Tibial nerve (tissue), 4 donors: ENCODE data around the gene GCK. TPM values are rescaled to one million over a fixed set of nuclear protein-coding genes. Genes with fewer than 3 reads are reported as not detected.

Source experiments
- DNase-seq, 2 donors: peaks; one replicate each; pipeline ENCODE4 v3.0.0-alpha.2; 2019; ENCODE audit warnings: low spot score in 2 of 2
- H3K27ac ChIP-seq, 4 donors: fragments of 200-600 bp; sonication (generic) in 3 of 4; one replicate each; pipeline ENCODE4 v1.5.1; 2017 to 2019; ENCODE audit warnings: mild to moderate bottlenecking in 1 of 4
- H3K27me3 ChIP-seq, 2 donors: fragments of 200-600 bp; sonication (generic) in 1 of 2; one replicate each; pipeline versions ENCODE4 v1.5.1 to v1.6.0; 2017 to 2019
- H3K36me3 ChIP-seq, 3 donors: fragments of 200-600 bp; sonication (generic); one replicate each; pipeline ENCODE4 v1.5.1; 2018 to 2019
- H3K4me1 ChIP-seq, 4 donors: fragments of 200-600 bp; sonication (generic) in 3 of 4; one replicate each; pipeline ENCODE4 v1.5.1; 2017 to 2019
- H3K4me3 ChIP-seq, 4 donors: fragments of 200-600 bp; sonication (generic) in 3 of 4; one replicate each; pipeline ENCODE4 v1.5.1; 2017 to 2019; ENCODE audit warnings: mild to moderate bottlenecking in 1 of 4, moderate library complexity in 1 of 4
- H3K9me3 ChIP-seq, 4 donors: fragments of 200-600 bp; sonication (generic) in 3 of 4; one replicate each; pipeline ENCODE4 v1.5.1; 2017 to 2019
- CTCF ChIP-seq, 5 experiments: fragments of 200-600 bp in 3 of 5; fragments of 450-650 bp in 2 of 5; sonication (generic) in 3 of 5; IDR thresholded peaks; one replicate each; pipeline ENCODE4 v1.5.1; 2016 to 2019; ENCODE audit warnings: antibody characterized with exemption in 5 of 5, mild to moderate bottlenecking in 3 of 5, moderate library complexity in 2 of 5
- EP300 ChIP-seq, 2 donors: sonication (generic); formaldehyde crosslinking; IDR thresholded peaks; one replicate each; pipeline ENCODE4 v1.6.1; 2017; ENCODE audit warnings: antibody characterized with exemption in 2 of 2, mild to moderate bottlenecking in 1 of 2
- POLR2A ChIP-seq, 2 donors: fragments of 450-650 bp; IDR thresholded peaks; one replicate each; pipeline ENCODE4 v1.6.1; 2017; ENCODE audit warnings: antibody characterized with exemption in 2 of 2, mild to moderate bottlenecking in 2 of 2, moderate library complexity in 2 of 2
- WGBS, 2 donors: methylation state at CpG; one replicate each; pipeline ENCODE4 v1.1.5; 2018; 5-methylcytosine and 5-hydroxymethylcytosine counted together
- total RNA-seq, 4 donors: library from RNA; depleted of rRNA; stranded (reverse); fragments of >200 nt; gene quantifications; one replicate each; pipeline ENCODE4 v1.1.0, GENCODE V29; 2016

Gene GCK
- total RNA-seq, 4 donors from 2014 or later, result 2.3 to 3.0 (median 2.4) TPM; not detected in 1

- Histone ChIP-seq H3K36me3 (peaks cover 0 to 88% (median 0%) of the 10 kb centered on the region in 3 donors), H3K4me1 (peaks cover 0 to 27% (median 8%) of the 10 kb centered on the region in 4 donors), H3K4me3 (no peak overlapping the region), H3K9me3 (no peaks in the 10 kb centered on the region), H3K27me3 (no peaks in the 10 kb centered on the region), H3K27ac (no peak overlapping the region)
- DNase-seq, result no peak
- 89 to 90% methylated on average over 6 to 13 of the region's 13 CpGs for WGBS, 2 donors
- TF ChIP-seq EP300 (IDR thresholded peaks at IDR 0.05), result no peak
- no peak for TF ChIP-seq CTCF (IDR thresholded peaks at IDR 0.05)
- TF ChIP-seq POLR2A (IDR thresholded peaks at IDR 0.05), result no peak
Observed at GRCh38 chr7:44117801-44118429, 71.3 kb downstream of the GCK start.

- Histone ChIP-seq H3K27ac (no peak overlapping the region), H3K36me3 (peaks cover 0 to 97% (median 0%) of the 10 kb centered on the region in 3 donors), H3K9me3 (no peaks in the 10 kb centered on the region), H3K4me1 (peaks cover 0 to 18% (median 0%) of the 10 kb centered on the region in 4 donors), H3K4me3 (no peak overlapping the region), H3K27me3 (no peaks in the 10 kb centered on the region)
- no peak for DNase-seq
- TF ChIP-seq POLR2A (IDR thresholded peaks at IDR 0.05), result no peak
- WGBS, 2 donors, result 84 to 90% methylated on average over 16 to 25 of the region's 25 CpGs
Observed at GRCh38 chr7:44116789-44117666, 72.2 kb downstream of the GCK start.

- Histone ChIP-seq H3K36me3 (peaks cover 0 to 100% (median 0%) of the 10 kb centered on the region in 3 donors), H3K4me3 (no peak overlapping the region), H3K27me3 (no peaks in the 10 kb centered on the region), H3K27ac (no peak overlapping the region), H3K4me1 (peaks cover 0 to 10% (median 0%) of the 10 kb centered on the region in 4 donors), H3K9me3 (no peaks in the 10 kb centered on the region)
- TF ChIP-seq POLR2A (IDR thresholded peaks at IDR 0.05), result no peak
- no peak for TF ChIP-seq EP300 (IDR thresholded peaks at IDR 0.05)
- no peak for TF ChIP-seq CTCF (IDR thresholded peaks at IDR 0.05)
- no peak for DNase-seq
- 80 to 81% methylated on average over 12 to 16 of the region's 17 CpGs for WGBS, 2 donors
Observed at GRCh38 chr7:44116087-44116788, 73.0 kb downstream of the GCK start.

GRCh38 chr7:44114586-44115310 is 74.5 kb downstream of the GCK start:
- H3K4me3 ChIP-seq, result no peak overlapping the region
- TF ChIP-seq POLR2A (IDR thresholded peaks at IDR 0.05) (no peak), EP300 (IDR thresholded peaks at IDR 0.05) (no peak), CTCF (IDR thresholded peaks at IDR 0.05) (no peak)
- no peaks in the 10 kb centered on the region for H3K9me3 ChIP-seq
- WGBS, 2 donors, result 77 to 88% methylated on average over 5 to 12 of the region's 12 CpGs
- peaks cover 0 to 4% (median 0%) of the 10 kb centered on the region in 4 donors for H3K4me1 ChIP-seq
- no peak for DNase-seq
- H3K36me3 ChIP-seq, result peaks cover 0 to 100% (median 0%) of the 10 kb centered on the region in 3 donors
- no peaks in the 10 kb centered on the region for H3K27me3 ChIP-seq
- H3K27ac ChIP-seq, result no peak overlapping the region

- TF ChIP-seq EP300 (IDR thresholded peaks at IDR 0.05) (no peak), CTCF (IDR thresholded peaks at IDR 0.05) (no peak), POLR2A (IDR thresholded peaks at IDR 0.05) (no peak)
- Histone ChIP-seq H3K9me3 (no peaks in the 10 kb centered on the region), H3K27me3 (no peaks in the 10 kb centered on the region), H3K4me1 (no peaks in the 10 kb centered on the region), H3K36me3 (peaks cover 0 to 100% (median 0%) of the 10 kb centered on the region in 3 donors), H3K4me3 (no peak overlapping the region), H3K27ac (no peak overlapping the region)
- DNase-seq, result no peak
- 89% methylated on average over 22 to 24 of the region's 24 CpGs for WGBS, 2 donors
Observed at GRCh38 chr7:44113764-44114354, 75.4 kb downstream of the GCK start.
